ENCODE measurements around the gene ATP2A1. TPM values are rescaled to one million over a fixed set of nuclear protein-coding genes. Genes with fewer than 3 reads are reported as not detected.
A peak's percentile ranks its signal among the peaks of the same experiment; 100 is the strongest.

The ATP2A1 gene
- total and polyA plus RNA-seq, 2 donors (not counting 3 experiments of a cell fraction or from before 2014, with no cell fraction given): 1.2 to 2.5 TPM

DNA sequence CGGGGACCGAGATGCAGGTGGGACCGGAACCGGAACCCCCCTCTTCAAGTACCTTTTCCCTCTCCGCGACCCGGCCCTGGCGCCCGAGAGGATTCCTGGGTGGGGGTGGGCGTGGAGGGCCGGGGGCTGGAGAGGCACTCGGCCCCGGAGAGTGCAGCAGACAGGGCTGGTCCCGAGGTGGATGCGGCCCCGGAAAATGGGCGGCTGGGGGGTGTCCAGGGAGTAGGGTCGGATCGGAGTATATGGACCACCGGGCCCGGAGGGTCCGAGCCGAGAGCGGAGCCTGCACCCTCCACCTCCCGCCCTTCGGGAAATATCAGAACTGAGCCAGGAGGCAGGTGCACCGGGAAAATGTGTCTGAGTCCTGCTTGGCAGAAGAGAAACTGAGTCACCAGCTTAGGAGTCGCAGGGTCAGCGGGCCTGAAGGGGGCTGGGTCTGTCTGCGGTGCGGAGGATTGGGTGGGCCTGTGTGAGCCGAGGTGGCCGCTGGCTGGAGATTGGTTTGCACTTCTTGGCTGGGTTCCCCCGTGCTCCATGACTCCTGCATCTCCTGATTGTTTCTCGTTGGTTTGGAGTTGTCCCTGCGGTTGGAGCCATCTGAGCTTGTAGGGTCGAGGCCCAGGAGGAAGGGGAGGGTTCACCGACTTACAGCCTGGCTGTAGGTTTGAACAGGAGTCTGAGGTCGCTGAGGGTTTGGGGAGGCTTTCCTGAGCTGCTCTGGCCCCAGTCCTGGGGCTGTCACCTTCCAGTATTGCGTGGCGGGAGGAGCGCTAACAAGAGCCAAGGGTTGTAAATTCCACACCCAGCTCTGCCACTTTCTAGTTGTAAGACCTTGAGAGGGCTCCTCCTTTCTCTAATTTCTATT, 14.1 kb upstream of the ATP2A1 start:
- H3K27ac ChIP-seq (ENCODE audit: insufficient read depth, low read depth, low read length): peak overlapping the region; percentile 96
- H2AFZ ChIP-seq (ENCODE audit: low read depth, low read length): peak overlapping the region; percentile 94
- POLR2A ChIA-PET: interaction anchor here (0.7 to 1.8 kb wide), 3 partner anchors 17 to 72 kb away, joined by 3 to 7 read pairs (median 7); partner anchors contain the start of gene TUFM
- intact Hi-C loops (cut with micrococcal nuclease) (loop anchor here (1.0 to 2.0 kb wide), 4 partner anchors 18 to 81 kb away; partner anchors contain the start of genes RABEP2 and TUFM), dilution Hi-C loops (cut with MboI; ENCODE audit: extremely low pct_ligation_motif_present, low sequenced_read_pairs) (no loop called here)
- H3K9me3 ChIP-seq (replicated peaks; ENCODE audit: control insufficient read depth, insufficient read depth, low read length): no peaks in the 10 kb centered on the region
- peak; percentile 14 for TF ChIP-seq POLR2AphosphoS5 (IDR thresholded peaks at IDR 0.05; ENCODE audit: insufficient read depth, low read depth, low read length)
- TF ChIP-seq GATA2 (IDR thresholded peaks at IDR 0.05; ENCODE audit: insufficient read depth, insufficient read length, low read depth, low read length): no peak
- H3K4me3 ChIP-seq (replicated peaks in 1 of 3; ENCODE audit: insufficient read depth in 1 of 3, low read depth in 1 of 3, low read length in 3 of 3): peak overlapping the region; percentile 46 to 90 (median 83)
- peak overlapping the region; percentile 97 for H3K9ac ChIP-seq (replicated peaks; ENCODE audit: extremely low read depth, insufficient read depth, low read length)
- DNase-seq (ENCODE audit: low read depth, low spot score) (peak; percentile 52), FAIRE-seq (peak; percentile 62)
- peak overlapping the region; percentile 82 for H3K4me2 ChIP-seq (ENCODE audit: insufficient read depth, low read length)
- no peaks in the 10 kb centered on the region for H3K27me3 ChIP-seq (ENCODE audit: control insufficient read depth in 2 of 2, insufficient read depth in 2 of 2, low read length in 2 of 2)
- CTCF ChIA-PET: interaction anchor here (0.7 to 2.8 kb wide), 6 partner anchors 9 to 81 kb away, joined by 4 to 13 read pairs (median 9); partner anchors contain the start of gene TUFM
- H3K4me1 ChIP-seq (ENCODE audit: control insufficient read depth, extremely low read depth, insufficient read depth, low read length): peaks cover 8% of the 10 kb centered on the region
- no peaks in the 10 kb centered on the region for H3K9me1 ChIP-seq (replicated peaks; ENCODE audit: control insufficient read depth, extremely low read depth, insufficient read depth, low read length)
- BruUV-seq (replicated peaks): no TSS peak
- peaks cover 35% of the 10 kb centered on the region for H3K79me2 ChIP-seq (ENCODE audit: control insufficient read depth, insufficient read depth, low read length)
- peaks cover 0 to 16% of the 10 kb centered on the region in 2 experiments for H3K36me3 ChIP-seq (ENCODE audit: control insufficient read depth in 2 of 2, extremely low read depth in 1 of 2, insufficient read depth in 2 of 2, low read length in 2 of 2)
- H4K20me1 ChIP-seq (replicated peaks; ENCODE audit: control insufficient read depth, extremely low read depth, insufficient read depth, low read length): no peaks in the 10 kb centered on the region

DNA sequence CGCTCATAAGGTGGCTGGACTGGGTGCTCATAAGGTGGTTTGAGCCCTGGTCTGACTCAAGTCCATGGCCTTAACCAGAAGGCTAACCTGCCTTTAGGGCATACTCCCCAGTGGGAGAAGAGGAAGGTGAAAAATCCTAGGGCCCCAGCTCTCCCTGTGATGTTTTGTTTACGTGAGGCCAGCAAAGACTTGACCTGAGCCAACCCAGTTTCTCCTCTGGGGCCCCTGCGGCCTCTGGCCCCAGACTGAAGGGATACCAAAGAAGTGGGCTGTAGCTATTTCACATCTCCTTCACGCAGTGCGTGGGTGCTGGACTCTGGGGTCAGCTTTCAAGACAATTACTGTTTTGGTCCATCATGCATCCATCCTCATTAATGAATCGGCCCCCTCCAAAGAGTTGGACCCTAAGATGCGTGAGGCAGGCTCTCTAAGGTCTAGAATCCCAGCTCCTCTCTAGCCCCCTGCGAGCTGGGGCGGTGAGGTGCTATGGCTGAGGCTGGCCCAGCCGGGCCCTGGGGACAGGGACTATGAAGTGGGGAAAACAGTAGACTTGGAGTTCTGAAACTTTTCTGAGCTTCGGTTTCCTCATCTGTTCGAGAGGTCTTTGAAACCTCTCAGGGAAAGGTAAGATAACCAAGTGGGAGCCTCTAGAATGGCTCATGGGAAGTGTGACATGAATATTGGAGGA, 13.1 kb upstream of the ATP2A1 start:
- Histone ChIP-seq H3K27me3 (ENCODE audit: control insufficient read depth in 2 of 2, insufficient read depth in 2 of 2, low read length in 2 of 2) (no peaks in the 10 kb centered on the region), H3K4me3 (replicated peaks in 1 of 3; ENCODE audit: insufficient read depth in 1 of 3, low read depth in 1 of 3, low read length in 3 of 3) (peak overlapping the region in 1 of 3 experiments; percentile 90), H4K20me1 (replicated peaks; ENCODE audit: control insufficient read depth, extremely low read depth, insufficient read depth, low read length) (no peaks in the 10 kb centered on the region), H3K27ac (ENCODE audit: insufficient read depth, low read depth, low read length) (no peak overlapping the region), H3K79me2 (ENCODE audit: control insufficient read depth, insufficient read depth, low read length) (peaks cover 35% of the 10 kb centered on the region), H3K9me3 (replicated peaks; ENCODE audit: control insufficient read depth, insufficient read depth, low read length) (no peaks in the 10 kb centered on the region), H3K36me3 (ENCODE audit: control insufficient read depth in 2 of 2, extremely low read depth in 1 of 2, insufficient read depth in 2 of 2, low read length in 2 of 2) (peaks cover 3 to 26% of the 10 kb centered on the region in 2 experiments), H3K9me1 (replicated peaks; ENCODE audit: control insufficient read depth, extremely low read depth, insufficient read depth, low read length) (no peaks in the 10 kb centered on the region), H3K9ac (replicated peaks; ENCODE audit: extremely low read depth, insufficient read depth, low read length) (no peak overlapping the region), H3K4me2 (ENCODE audit: insufficient read depth, low read length) (peak overlapping the region; percentile 82), H3K4me1 (ENCODE audit: control insufficient read depth, extremely low read depth, insufficient read depth, low read length) (peaks cover 8% of the 10 kb centered on the region), H2AFZ (ENCODE audit: low read depth, low read length) (no peak overlapping the region)
- FAIRE-seq: no peak
- no peak for DNase-seq (ENCODE audit: low read depth, low spot score)
- intact Hi-C loops (cut with micrococcal nuclease): no loop called here
- no TSS peak for BruUV-seq (replicated peaks)
- dilution Hi-C loops (cut with MboI; ENCODE audit: extremely low pct_ligation_motif_present, low sequenced_read_pairs): no loop called here
- POLR2A ChIA-PET: interaction anchor here (0.7 kb wide), 1 partner anchor 71 kb away, joined by 3 read pairs; no protein-coding TSS in a partner anchor
- TF ChIP-seq JUN (IDR thresholded peaks at IDR 0.05; ENCODE audit: borderline replicate concordance, insufficient read depth, insufficient read length, low read depth): no peak
- TF ChIP-seq, protein P1, sequence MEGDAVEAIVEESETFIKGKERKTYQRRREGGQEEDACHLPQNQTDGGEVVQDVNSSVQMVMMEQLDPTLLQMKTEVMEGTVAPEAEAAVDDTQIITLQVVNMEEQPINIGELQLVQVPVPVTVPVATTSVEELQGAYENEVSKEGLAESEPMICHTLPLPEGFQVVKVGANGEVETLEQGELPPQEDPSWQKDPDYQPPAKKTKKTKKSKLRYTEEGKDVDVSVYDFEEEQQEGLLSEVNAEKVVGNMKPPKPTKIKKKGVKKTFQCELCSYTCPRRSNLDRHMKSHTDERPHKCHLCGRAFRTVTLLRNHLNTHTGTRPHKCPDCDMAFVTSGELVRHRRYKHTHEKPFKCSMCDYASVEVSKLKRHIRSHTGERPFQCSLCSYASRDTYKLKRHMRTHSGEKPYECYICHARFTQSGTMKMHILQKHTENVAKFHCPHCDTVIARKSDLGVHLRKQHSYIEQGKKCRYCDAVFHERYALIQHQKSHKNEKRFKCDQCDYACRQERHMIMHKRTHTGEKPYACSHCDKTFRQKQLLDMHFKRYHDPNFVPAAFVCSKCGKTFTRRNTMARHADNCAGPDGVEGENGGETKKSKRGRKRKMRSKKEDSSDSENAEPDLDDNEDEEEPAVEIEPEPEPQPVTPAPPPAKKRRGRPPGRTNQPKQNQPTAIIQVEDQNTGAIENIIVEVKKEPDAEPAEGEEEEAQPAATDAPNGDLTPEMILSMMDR (IDR thresholded peaks at IDR 0.05; ENCODE audit: extremely low read depth in 1 of 2, insufficient read depth in 1 of 2, low read depth in 1 of 2, low read length in 2 of 2): no peak
- TF ChIP-seq GATA2 (IDR thresholded peaks at IDR 0.05; ENCODE audit: insufficient read depth, insufficient read length, low read depth, low read length): no peak
- TF ChIP-seq FOS (IDR thresholded peaks at IDR 0.05; ENCODE audit: borderline replicate concordance, insufficient read depth, low read length): no peak
- TF ChIP-seq EZH2 (IDR thresholded peaks at IDR 0.05; ENCODE audit: borderline replicate concordance, low read depth, low read length, severe bottlenecking): no peak
- TF ChIP-seq POLR2AphosphoS5 (IDR thresholded peaks at IDR 0.05; ENCODE audit: insufficient read depth, low read depth, low read length): no peak
- TF ChIP-seq POLR2A (IDR thresholded peaks at IDR 0.05; ENCODE audit: low read depth, low read length): no peak
- no peak for TF ChIP-seq MYC (IDR thresholded peaks at IDR 0.05; ENCODE audit: low read depth, low read length)
- CTCF ChIA-PET: interaction anchor here (1.7 to 2.8 kb wide), 4 partner anchors 8 to 80 kb away, joined by 6 to 12 read pairs (median 9); partner anchors contain the start of gene TUFM
